Skeletal muscle satellite cell (primary cell): ENCODE results near the gene PMPCA.

ENCODE experiments used
- H3K27me3 ChIP-seq: 2 replicates; pipeline ENCODE4 v1.7.0; 2013; ENCODE audit warnings: low read length; ENCODE audit not compliant: control insufficient read depth, insufficient read depth
- H3K36me3 ChIP-seq: 2 replicates; pipeline ENCODE4 v1.7.0; 2013; ENCODE audit warnings: mild to moderate bottlenecking, control low read depth, low read length; ENCODE audit not compliant: insufficient read depth
- H3K4me1 ChIP-seq: 2 replicates; pipeline ENCODE4 v1.7.0; 2013; ENCODE audit warnings: low read length; ENCODE audit not compliant: control insufficient read depth, insufficient read depth
- H3K4me2 ChIP-seq: 2 replicates; pipeline ENCODE4 v1.7.0; 2013; ENCODE audit warnings: mild to moderate bottlenecking, low read length
- H3K4me3 ChIP-seq: 2 replicates; pipeline ENCODE4 v1.7.0; 2013; ENCODE audit warnings: low read length
- H3K9ac ChIP-seq: 2 replicates; pipeline ENCODE4 v1.7.0; 2013; ENCODE audit warnings: mild to moderate bottlenecking, low read depth, low read length, moderate library complexity
- H3K9me3 ChIP-seq: replicated peaks from 2 replicates; pipeline ENCODE4 v1.7.0; 2013; ENCODE audit warnings: mild to moderate bottlenecking, control low read depth, low read length

The PMPCA gene

GRCh38 chr9:136456258-136456657 is 45.8 kb downstream of the PMPCA start:
- no peaks in the 10 kb centered on the region for H3K4me1 ChIP-seq
- H3K27me3 ChIP-seq, result no peaks in the 10 kb centered on the region
- H3K36me3 ChIP-seq, result peaks cover 76% of the 10 kb centered on the region
- H3K9ac ChIP-seq, result no peak overlapping the region
- no peak overlapping the region for H3K4me3 ChIP-seq
- no peak overlapping the region for H3K4me2 ChIP-seq
- H3K9me3 ChIP-seq, result no peaks in the 10 kb centered on the region

- peaks cover 74% of the 10 kb centered on the region for H3K36me3 ChIP-seq
- no peak overlapping the region for H3K4me3 ChIP-seq
- H3K9me3 ChIP-seq, result no peaks in the 10 kb centered on the region
- H3K4me2 ChIP-seq, result no peak overlapping the region
- H3K4me1 ChIP-seq, result no peaks in the 10 kb centered on the region
- no peaks in the 10 kb centered on the region for H3K27me3 ChIP-seq
- H3K9ac ChIP-seq, result no peak overlapping the region
These were observed 46.9 kb downstream of the PMPCA start for GRCh38 chr9:136457326-136457725.

- Histone ChIP-seq H3K9ac (no peak overlapping the region), H3K36me3 (peaks cover 79% of the 10 kb centered on the region), H3K4me1 (no peaks in the 10 kb centered on the region), H3K4me2 (no peak overlapping the region), H3K4me3 (no peak overlapping the region), H3K9me3 (no peaks in the 10 kb centered on the region), H3K27me3 (no peaks in the 10 kb centered on the region)
These were observed 49.0 kb downstream of the PMPCA start for GRCh38 chr9:136459425-136459824.

GRCh38 chr9:136460772-136461325 is 50.4 kb downstream of the PMPCA start:
- Histone ChIP-seq H3K36me3 (peaks cover 79% of the 10 kb centered on the region), H3K9me3 (no peaks in the 10 kb centered on the region), H3K4me1 (no peaks in the 10 kb centered on the region), H3K4me3 (no peak overlapping the region), H3K9ac (no peak overlapping the region), H3K27me3 (no peaks in the 10 kb centered on the region), H3K4me2 (no peak overlapping the region)

GRCh38 chr9:136462664-136463063 is 52.2 kb downstream of the PMPCA start:
- Histone ChIP-seq H3K4me1 (no peaks in the 10 kb centered on the region), H3K27me3 (no peaks in the 10 kb centered on the region), H3K4me3 (no peak overlapping the region), H3K9me3 (no peaks in the 10 kb centered on the region), H3K36me3 (peaks cover 81% of the 10 kb centered on the region), H3K4me2 (no peak overlapping the region), H3K9ac (no peak overlapping the region)

GRCh38 chr9:136463578-136463977 is 53.1 kb downstream of the PMPCA start:
- H3K27me3 ChIP-seq, result no peaks in the 10 kb centered on the region
- H3K9ac ChIP-seq, result no peak overlapping the region
- peaks cover 87% of the 10 kb centered on the region for H3K36me3 ChIP-seq
- no peaks in the 10 kb centered on the region for H3K4me1 ChIP-seq
- H3K9me3 ChIP-seq, result no peaks in the 10 kb centered on the region
- H3K4me2 ChIP-seq, result no peak overlapping the region
- no peak overlapping the region for H3K4me3 ChIP-seq

GRCh38 chr9:136464241-136464640 is 53.8 kb downstream of the PMPCA start:
- Histone ChIP-seq H3K9ac (no peak overlapping the region), H3K4me3 (no peak overlapping the region), H3K4me2 (no peak overlapping the region), H3K9me3 (no peaks in the 10 kb centered on the region), H3K4me1 (no peaks in the 10 kb centered on the region), H3K36me3 (peaks cover 87% of the 10 kb centered on the region), H3K27me3 (no peaks in the 10 kb centered on the region)

- no peaks in the 10 kb centered on the region for H3K4me1 ChIP-seq
- no peak overlapping the region for H3K9ac ChIP-seq
- no peak overlapping the region for H3K4me3 ChIP-seq
- no peaks in the 10 kb centered on the region for H3K9me3 ChIP-seq
- H3K36me3 ChIP-seq, result peaks cover 90% of the 10 kb centered on the region
- no peak overlapping the region for H3K4me2 ChIP-seq
- H3K27me3 ChIP-seq, result no peaks in the 10 kb centered on the region
These were observed 55.2 kb downstream of the PMPCA start for GRCh38 chr9:136465500-136466154.

- H3K9ac ChIP-seq, result no peak overlapping the region
- no peaks in the 10 kb centered on the region for H3K27me3 ChIP-seq
- peaks cover 90% of the 10 kb centered on the region for H3K36me3 ChIP-seq
- H3K4me2 ChIP-seq, result no peak overlapping the region
- H3K4me1 ChIP-seq, result no peaks in the 10 kb centered on the region
- H3K9me3 ChIP-seq, result no peaks in the 10 kb centered on the region
- no peak overlapping the region for H3K4me3 ChIP-seq
These were observed 55.7 kb downstream of the PMPCA start for GRCh38 chr9:136466155-136466541.

- Histone ChIP-seq H3K4me2 (no peak overlapping the region), H3K36me3 (peaks cover 97% of the 10 kb centered on the region), H3K9ac (no peak overlapping the region), H3K9me3 (no peaks in the 10 kb centered on the region), H3K27me3 (no peaks in the 10 kb centered on the region), H3K4me3 (no peak overlapping the region), H3K4me1 (no peaks in the 10 kb centered on the region)
These were observed 57.3 kb downstream of the PMPCA start for GRCh38 chr9:136467766-136468165.

- Histone ChIP-seq H3K4me2 (no peak overlapping the region), H3K27me3 (no peaks in the 10 kb centered on the region), H3K9me3 (no peaks in the 10 kb centered on the region), H3K9ac (no peak overlapping the region), H3K36me3 (peaks cover 97% of the 10 kb centered on the region), H3K4me3 (no peak overlapping the region), H3K4me1 (no peaks in the 10 kb centered on the region)
These were observed 59.9 kb downstream of the PMPCA start for GRCh38 chr9:136470356-136470755.

GRCh38 chr9:136470792-136471469 is 60.5 kb downstream of the PMPCA start:
- Histone ChIP-seq H3K27me3 (no peaks in the 10 kb centered on the region), H3K36me3 (peaks cover 97% of the 10 kb centered on the region), H3K4me1 (no peaks in the 10 kb centered on the region), H3K9me3 (no peaks in the 10 kb centered on the region), H3K4me3 (no peak overlapping the region), H3K4me2 (no peak overlapping the region), H3K9ac (no peak overlapping the region)
